H9 (cell line): ENCODE results near the gene SLC12A4. TPM values are rescaled to one million over a fixed set of nuclear protein-coding genes. Genes with fewer than 3 reads are reported as not detected.
A peak's percentile ranks its signal among the peaks of the same experiment; 100 is the strongest.

Experiments
- DNase-seq: peaks from one replicate; pipeline ENCODE4 v3.0.0-alpha.2; 2017
- H2AFZ ChIP-seq: one replicate; pipeline ENCODE4 v1.6.1; 2013; ENCODE audit warnings: mild to moderate bottlenecking, low read length, control low read depth, moderate library complexity
- H2AK5ac ChIP-seq: 2 replicates; pipeline ENCODE4 v1.6.1; 2013; ENCODE audit warnings: low read length, control low read depth, mixed read lengths; ENCODE audit not compliant: insufficient read length
- H2BK120ac ChIP-seq: one replicate; pipeline ENCODE4 v1.6.1; 2013; ENCODE audit warnings: low read depth, mild to moderate bottlenecking, low read length, control low read depth, inconsistent platforms; ENCODE audit not compliant: poor library complexity, severe bottlenecking
- H2BK12ac ChIP-seq: 2 replicates; pipeline ENCODE4 v1.6.1; 2013; ENCODE audit warnings: low read length, control low read depth, mixed read lengths, low read depth; ENCODE audit not compliant: insufficient read length
- H2BK15ac ChIP-seq: 2 replicates; pipeline ENCODE4 v1.6.1; 2013; ENCODE audit warnings: low read depth, low read length, control low read depth
- H2BK20ac ChIP-seq: one replicate; pipeline ENCODE4 v1.6.1; 2013; ENCODE audit warnings: low read depth, mild to moderate bottlenecking, low read length, control low read depth, inconsistent platforms; ENCODE audit not compliant: poor library complexity, severe bottlenecking
- H2BK5ac ChIP-seq: 2 replicates; pipeline ENCODE4 v1.6.1; 2013; ENCODE audit warnings: low read length, control low read depth, mixed read lengths; ENCODE audit not compliant: insufficient read length
- H3K14ac ChIP-seq: 2 replicates; pipeline ENCODE4 v1.6.1; 2013; ENCODE audit warnings: low read length, control low read depth; ENCODE audit not compliant: insufficient read depth
- H3K18ac ChIP-seq: 2 replicates; pipeline ENCODE4 v1.6.1; 2013; ENCODE audit warnings: low read depth, mild to moderate bottlenecking, mixed read lengths, low read length, control low read depth; ENCODE audit not compliant: insufficient read length
- H3K23ac ChIP-seq: 2 replicates; pipeline ENCODE4 v1.6.1; 2013; ENCODE audit warnings: low read length, control low read depth, mixed read lengths, low read depth; ENCODE audit not compliant: insufficient read length
- H3K23me2 ChIP-seq: 2 replicates; pipeline ENCODE4 v1.6.1; 2013; ENCODE audit warnings: low read depth, mild to moderate bottlenecking, mixed read lengths, low read length, control low read depth; ENCODE audit not compliant: insufficient read length, poor library complexity, severe bottlenecking
- H3K27ac ChIP-seq: 2 replicates; pipeline ENCODE4 v1.5.1; 2013; ENCODE audit warnings: low read length, control low read depth, mixed read lengths, low read depth; ENCODE audit not compliant: insufficient read length
- H3K27me3 ChIP-seq: 2 replicates; pipeline ENCODE4 v1.6.1; 2013; ENCODE audit warnings: low read length, control low read depth, inconsistent platforms; ENCODE audit not compliant: insufficient read depth
- H3K4ac ChIP-seq: 2 replicates; pipeline ENCODE4 v1.6.1; 2013; ENCODE audit warnings: low read depth, mild to moderate bottlenecking, control low read depth, inconsistent platforms, low read length, moderate library complexity
- H3K4me1 ChIP-seq: 2 replicates; pipeline ENCODE4 v1.6.1; 2013; ENCODE audit warnings: low read length, control low read depth, inconsistent platforms; ENCODE audit not compliant: insufficient read depth
- H3K4me2 ChIP-seq: 2 replicates; pipeline ENCODE4 v1.6.1; 2013; ENCODE audit warnings: low read length, control low read depth, mixed read lengths; ENCODE audit not compliant: insufficient read length, insufficient read depth
- H3K56ac ChIP-seq: 2 replicates; pipeline ENCODE4 v1.6.1; 2013; ENCODE audit warnings: low read depth, mild to moderate bottlenecking, mixed read lengths, low read length, control low read depth; ENCODE audit not compliant: insufficient read length
- H3K79me1 ChIP-seq: 2 replicates; pipeline ENCODE4 v1.6.1; 2013; ENCODE audit warnings: low read depth, mild to moderate bottlenecking, moderate library complexity, low read length, control low read depth, inconsistent platforms; ENCODE audit not compliant: insufficient read depth, poor library complexity, severe bottlenecking
- H3K79me2 ChIP-seq: 2 replicates; pipeline ENCODE4 v1.6.1; 2013; ENCODE audit warnings: low read length, control low read depth, inconsistent platforms; ENCODE audit not compliant: insufficient read depth
- H3K9ac ChIP-seq: 2 replicates; pipeline ENCODE4 v1.6.1; 2013; ENCODE audit warnings: low read length, control low read depth, mixed read lengths; ENCODE audit not compliant: insufficient read length; ENCODE audit errors: extremely low read depth
- H3K9me3 ChIP-seq: one replicate; pipeline ENCODE4 v1.6.1; 2013; ENCODE audit warnings: low read depth, low read length, inconsistent platforms; ENCODE audit not compliant: control insufficient read depth
- H3T11ph ChIP-seq: one replicate; pipeline ENCODE4 v1.6.1; 2013; ENCODE audit warnings: mild to moderate bottlenecking, low read length, control low read depth, inconsistent platforms
- H4K20me1 ChIP-seq: one replicate; pipeline ENCODE4 v1.6.1; 2013; ENCODE audit not compliant: control insufficient read depth, insufficient read length, insufficient read depth
- H4K5ac ChIP-seq: 2 replicates; pipeline ENCODE4 v1.6.1; 2013; ENCODE audit warnings: low read depth, mild to moderate bottlenecking, mixed read lengths, low read length, control low read depth; ENCODE audit not compliant: insufficient read length
- H4K8ac ChIP-seq: replicated peaks from 2 replicates; pipeline ENCODE4 v1.6.1; 2013; ENCODE audit warnings: low read length, control low read depth, mixed read lengths, low read depth; ENCODE audit not compliant: insufficient read length
- H4K91ac ChIP-seq: 2 replicates; pipeline ENCODE4 v1.6.1; 2013; ENCODE audit warnings: low read depth, mild to moderate bottlenecking, moderate library complexity, mixed read lengths, low read length, control low read depth; ENCODE audit not compliant: insufficient read length
- H3K27ac Mint-ChIP-seq, 3 experiments: 2 replicates in 2 of 3; 3 replicates in 1 of 3; pipeline ENCODE4 v1.8.0; 2020 to 2021; ENCODE audit warnings: mixed read lengths in 3 of 3, mild to moderate bottlenecking in 1 of 3, moderate library complexity in 1 of 3
- H3K27me3 Mint-ChIP-seq: 2 replicates; pipeline ENCODE4 v1.8.0; 2021; ENCODE audit warnings: low read depth, mild to moderate bottlenecking, moderate library complexity, mixed read lengths
- H3K36me3 Mint-ChIP-seq, 3 experiments: 2 replicates in 2 of 3; 3 replicates in 1 of 3; pipeline ENCODE4 v1.8.0; 2020 to 2021; ENCODE audit warnings: low read depth in 3 of 3, mixed read lengths in 3 of 3; ENCODE audit not compliant: insufficient read depth in 1 of 3
- H3K4me1 Mint-ChIP-seq, 2 experiments: 2 replicates each; pipeline ENCODE4 v1.8.0; 2020; ENCODE audit warnings: mixed read lengths in 2 of 2
- H3K4me3 Mint-ChIP-seq, 2 experiments: 2 replicates in 1 of 2; 3 replicates in 1 of 2; pipeline ENCODE4 v1.8.0; 2020 to 2021; ENCODE audit warnings: mild to moderate bottlenecking in 2 of 2, mixed read lengths in 2 of 2, moderate library complexity in 1 of 2
- H3K9me3 Mint-ChIP-seq, 2 experiments: 2 replicates in 1 of 2; 3 replicates in 1 of 2; pipeline ENCODE4 v1.8.0; 2020; ENCODE audit warnings: mild to moderate bottlenecking in 2 of 2, mixed read lengths in 2 of 2, moderate library complexity in 1 of 2
- CTCF ChIP-seq: fragments of 200-600 bp; sonication (generic); conservative IDR thresholded peaks from 3 replicates; pipeline ENCODE4 v1.8.0; 2021; ENCODE audit warnings: antibody characterized with exemption, mild to moderate bottlenecking
- WGBS: extraction: QIAGEN DNeasy Blood & Tissue Kit; methylation state at CpG from one replicate; pipeline ENCODE4 v1.1.7; 2013; ENCODE audit warnings: missing lambda C conversion rate, low lambda C conversion rate, mixed read lengths; ENCODE audit not compliant: insufficient read length; ENCODE audit errors: extremely low coverage; 5-methylcytosine and 5-hydroxymethylcytosine counted together
- total RNA-seq: library from RNA; stranded (reverse); gene quantifications from 2 replicates; pipeline ENCODE4 v1.2.1, GENCODE V29; 2021

Gene SLC12A4
- total RNA-seq, 1 experiment from 2014 or later: 46.7 TPM

- Histone ChIP-seq H3K4me1 (peaks cover 5% of the 10 kb centered on the region; the same call in 1 of the 2 replicates), H2AK5ac (no peak overlapping the region), H3K14ac (peak overlapping the region; percentile 2; the same call in 1 of the 2 replicates), H4K91ac (no peak overlapping the region), H2AFZ (no peak overlapping the region), H3K4ac (no peak overlapping the region), H4K20me1 (peaks cover 3% of the 10 kb centered on the region), H3K27me3 (no peaks in the 10 kb centered on the region), H2BK5ac (no peak overlapping the region), H3K23ac (no peak overlapping the region), H3K79me2 (no peaks in the 10 kb centered on the region; the same call in 1 of the 2 replicates), H4K5ac (no peak overlapping the region), H3K18ac (no peak overlapping the region), H3K9me3 (no peaks in the 10 kb centered on the region), H3K9ac (peak overlapping the region; percentile 33), H3K23me2 (peaks cover 3% of the 10 kb centered on the region), H3K79me1 (peaks cover 4% of the 10 kb centered on the region), H2BK20ac (no peak overlapping the region), H3T11ph (no peak overlapping the region), H2BK120ac (no peak overlapping the region), H2BK12ac (no peak overlapping the region), H3K56ac (no peak overlapping the region), H3K4me2 (peak overlapping the region; percentile 66), H2BK15ac (no peak overlapping the region), H4K8ac (no peak overlapping the region), H3K27ac (no peak overlapping the region)
- no peak for DNase-seq
- H3K4me3 Mint-ChIP-seq: peak overlapping the region; percentile 93 to 95
- peaks cover 2% of the 10 kb centered on the region for H3K27me3 Mint-ChIP-seq
- H3K36me3 Mint-ChIP-seq: peaks cover 2 to 22% (median 8%) of the 10 kb centered on the region in 3 experiments; a peak in 6 of 7 replicates
- peaks cover 37 to 42% of the 10 kb centered on the region in 2 experiments for H3K4me1 Mint-ChIP-seq
- peak overlapping the region; percentile 46 to 93 (median 57); a peak in 3 of 7 replicates for H3K27ac Mint-ChIP-seq
- H3K9me3 Mint-ChIP-seq: no peaks in the 10 kb centered on the region; a peak in 1 of 5 replicates
- TF ChIP-seq CTCF: no peak
- no CpG with 5 or more reads among the region's 18 CpGs for WGBS
These were observed 1.1 kb downstream of the SLC12A4 start for GRCh38 chr16:67967183-67967957.
